GM12878 (cell line): ENCODE data around the gene LYZL2. TPM values are rescaled to one million over a fixed set of nuclear protein-coding genes. Genes with fewer than 3 reads are reported as not detected.
A peak's percentile ranks its signal among the peaks of the same experiment; 100 is the strongest.

Experiments used
- ATAC-seq: fragments of 200-7000 bp; cut with Tn5 transposase; 3 replicates; pipeline ENCODE4 v1.9.1; 2020; ENCODE audit warnings: mild to moderate bottlenecking, moderate library complexity
- BruUV-seq: library from RNA; stranded (reverse); fragments of 400-500 nt; replicated peaks from 2 replicates; lab custom pipeline; 2021; lab: Mats Ljungman, UMichigan
- CTCF ChIA-PET: fragments of 300-600 bp; sonication (Branson Sonifier 250); formaldehyde crosslinking; extraction: SDS; loops from one replicate; lab custom pipeline; 2021; ENCODE audit warnings: inconsistent platforms; lab: Yijun Ruan, JAX
- POLR2A ChIA-PET: fragments of 350-600 bp; formaldehyde crosslinking; extraction: SDS; loops from one replicate; lab custom pipeline; 2021; ENCODE audit warnings: inconsistent platforms; lab: Charles Lee
- RAD21 ChIA-PET: fragments of 300-600 bp; sonication (Branson Sonifier 250); formaldehyde crosslinking; loops from one replicate; lab custom pipeline; 2023; ENCODE audit warnings: antibody characterized with exemption; ENCODE audit not compliant: unreplicated experiment; lab: Charles Lee
- SMC1A ChIA-PET: fragments of 300-600 bp; sonication (Branson Sonifier 250); formaldehyde crosslinking; loops from one replicate; lab custom pipeline; 2023; ENCODE audit not compliant: unreplicated experiment, uncharacterized antibody; lab: Charles Lee
- DNase-seq: peaks from one replicate; pipeline ENCODE4 v3.0.0-alpha.2; 2011; ENCODE audit warnings: low read depth, low spot score
- FAIRE-seq: peaks from 3 replicates; lab custom pipeline; 2011; peaks lifted over from hg19 to GRCh38; lab: Jason Lieb, UNC
- H2AFZ ChIP-seq: 2 replicates; pipeline ENCODE4 v1.6.0; 2011; ENCODE audit warnings: low read depth, low read length, control low read depth; ENCODE audit not compliant: control insufficient read depth
- H3K27ac ChIP-seq: 2 replicates; pipeline ENCODE4 v1.5.1; 2011; ENCODE audit warnings: control low read depth; ENCODE audit not compliant: control insufficient read depth, insufficient read depth
- H3K27me3 ChIP-seq, 2 experiments: replicated peaks in 1 of 2; 2 replicates each; pipeline versions ENCODE4 v1.6.0 to v1.6.1; 2011; ENCODE audit warnings: low read length in 1 of 2; ENCODE audit not compliant: control insufficient read depth in 2 of 2, insufficient read depth in 2 of 2
- H3K36me3 ChIP-seq, 2 experiments: 2 replicates each; pipeline ENCODE4 v1.5.1; 2011; ENCODE audit warnings: low read length in 1 of 2; ENCODE audit not compliant: control insufficient read depth in 2 of 2, insufficient read depth in 2 of 2
- H3K4me1 ChIP-seq: 2 replicates; pipeline ENCODE4 v1.6.1; 2011; ENCODE audit warnings: mild to moderate bottlenecking, low read length, moderate library complexity, mixed read lengths; ENCODE audit not compliant: control insufficient read depth, insufficient read depth
- H3K4me2 ChIP-seq: 2 replicates; pipeline ENCODE4 v1.6.0; 2011; ENCODE audit warnings: control low read depth; ENCODE audit not compliant: control insufficient read depth, insufficient read depth
- H3K4me3 ChIP-seq: fragments of 200-600 bp; sonication (generic); 2 replicates; pipeline ENCODE4 v1.5.1; 2016
- H3K79me2 ChIP-seq: 2 replicates; pipeline ENCODE4 v1.6.0; 2011; ENCODE audit warnings: low read length; ENCODE audit not compliant: control insufficient read depth, insufficient read depth
- H3K9ac ChIP-seq: 2 replicates; pipeline ENCODE4 v1.8.0; 2011; ENCODE audit warnings: low read length, control low read depth, mixed read lengths; ENCODE audit not compliant: control insufficient read depth, insufficient read depth
- H3K9me3 ChIP-seq: replicated peaks from 3 replicates; pipeline ENCODE4 v1.5.1; 2011; ENCODE audit warnings: mild to moderate bottlenecking, low read length; ENCODE audit not compliant: control insufficient read depth, insufficient read depth
- H4K20me1 ChIP-seq: 2 replicates; pipeline ENCODE4 v1.6.0; 2011; ENCODE audit not compliant: control insufficient read depth, insufficient read depth
- LARP7 ChIP-seq: fragments of 450-650 bp; IDR thresholded peaks from 2 replicates; pipeline ENCODE4 v1.6.1; 2017; ENCODE audit warnings: mild to moderate bottlenecking
- MTA3 ChIP-seq: IDR thresholded peaks from 2 replicates; pipeline ENCODE4 v1.6.1; 2012; ENCODE audit warnings: low read length, inconsistent platforms, borderline replicate concordance
- NFYB ChIP-seq: IDR thresholded peaks from 2 replicates; pipeline ENCODE4 v1.6.1; 2011; ENCODE audit warnings: low read depth, mild to moderate bottlenecking, low read length, improper control_type of control experiment, moderate library complexity; ENCODE audit not compliant: insufficient read depth
- RAD21 ChIP-seq: IDR thresholded peaks from 2 replicates; pipeline ENCODE4 v1.6.1; 2011; ENCODE audit warnings: mild to moderate bottlenecking, low read depth, low read length, moderate library complexity; ENCODE audit not compliant: insufficient read depth
- SP1 ChIP-seq: IDR thresholded peaks from one replicate; pipeline ENCODE4 v1.6.1; 2011; ENCODE audit warnings: low read depth, low read length
- WGBS: methylation state at CpG from one replicate; pipeline ENCODE4 v1.1.6; 2016; ENCODE audit warnings: low lambda C conversion rate; ENCODE audit not compliant: insufficient replicate concordance, insufficient coverage; ENCODE audit errors: missing lambda C conversion rate; 5-methylcytosine and 5-hydroxymethylcytosine counted together
- in situ Hi-C: fragments of 300-500 bp; cut with MboI; formaldehyde crosslinking; loops from 9 replicates; pipeline ENCODE4 v1.14.3; 2018; ENCODE audit warnings: mixed read lengths
- intact Hi-C: fragments of 100-400 bp; cut with micrococcal nuclease; formaldehyde crosslinking; loops from one replicate; pipeline ENCODE4 v1.14.2; 2022; ENCODE audit not compliant: unreplicated experiment
- polyA plus RNA-seq, 11 experiments: library from polyadenylated mRNA; depleted of rRNA in 4 of 11; unstranded in 6 of 11; stranded (reverse) in 5 of 11; fragments of >200 nt; fragmentation: Nextera tagmentation in 4 of 11; fragmentation: Illumina TruSeq in 1 of 11; extraction: Ambion mirVana in 4 of 11; extraction: Trizol in 1 of 11; gene quantifications; 1 replicate in 1 of 11; 2 replicates in 10 of 11; pipeline versions ENCODE4 v1.2.1 to v1.2.3, GENCODE V29; 2011 to 2016; ENCODE audit warnings: inconsistent platforms in 2 of 11, missing spikeins in 2 of 11, low read depth in 1 of 11
- total RNA-seq, 4 experiments: library from RNA; depleted of rRNA in 3 of 4; stranded (reverse); fragments of >200 nt in 3 of 4; fragmentation: Illumina TruSeq in 1 of 4; extraction: Trizol in 1 of 4; gene quantifications; 2 replicates each; pipeline versions ENCODE4 v1.2.1 to v1.2.3, GENCODE V29; 2013 to 2021
- TF ChIP-seq, protein P1 (sequence below): fragments of 150-350 bp; IDR thresholded peaks from 2 replicates; pipeline ENCODE4 v1.6.1; 2016; ENCODE audit warnings: low read depth, low read length
- TF ChIP-seq, protein P2 (sequence below), 3 experiments: IDR thresholded peaks in 2 of 3; conservative IDR thresholded peaks in 1 of 3; 2 replicates each; pipeline ENCODE4 v1.5.1; 2011; ENCODE audit warnings: low read depth in 3 of 3, low read length in 3 of 3, mild to moderate bottlenecking in 3 of 3, control low read depth in 2 of 3, moderate library complexity in 2 of 3, inconsistent platforms in 1 of 3, mixed read lengths in 1 of 3; ENCODE audit not compliant: control insufficient read depth in 2 of 3, insufficient read depth in 1 of 3; ENCODE audit errors: extremely low read depth in 1 of 3

The LYZL2 gene
- total and polyA plus RNA-seq, 10 of the 15 experiments (the other 5 are each of a cell fraction or from before 2014, with no cell fraction given): not detected

GRCh38 chr10:30581779-30582380, 47.7 kb downstream of the LYZL2 start:
- no peaks in the 10 kb centered on the region for H3K79me2 ChIP-seq
- H3K9ac ChIP-seq: no peak overlapping the region
- SMC1A ChIA-PET: interaction anchor here (0.6 to 4.7 kb wide), 15 partner anchors 9 to 222 kb away, joined by 3 to 61 read pairs (median 4); no protein-coding TSS in a partner anchor
- H3K4me2 ChIP-seq: no peak overlapping the region
- in situ Hi-C loops (loop anchor here (10.0 kb wide), 1 partner anchor 587 kb away; no protein-coding TSS in a partner anchor), intact Hi-C loops (no loop called here)
- H4K20me1 ChIP-seq: no peaks in the 10 kb centered on the region
- no peak for FAIRE-seq
- CTCF ChIA-PET: interaction anchor here (0.6 to 5.0 kb wide), 59 partner anchors 8 to 1226 kb away, joined by 3 to 127 read pairs (median 6); no protein-coding TSS in a partner anchor
- no peaks in the 10 kb centered on the region for H3K36me3 ChIP-seq
- POLR2A ChIA-PET: interaction anchor here (0.7 to 1.3 kb wide), 3 partner anchors 9 to 1000 kb away, joined by 3 read pairs; no protein-coding TSS in a partner anchor
- no TSS peak for BruUV-seq
- TF ChIP-seq NFYB: no peak
- no peak for TF ChIP-seq LARP7
- TF ChIP-seq RAD21: peak; percentile 55; the same call in 1 of the 2 replicates
- TF ChIP-seq, protein P1, sequence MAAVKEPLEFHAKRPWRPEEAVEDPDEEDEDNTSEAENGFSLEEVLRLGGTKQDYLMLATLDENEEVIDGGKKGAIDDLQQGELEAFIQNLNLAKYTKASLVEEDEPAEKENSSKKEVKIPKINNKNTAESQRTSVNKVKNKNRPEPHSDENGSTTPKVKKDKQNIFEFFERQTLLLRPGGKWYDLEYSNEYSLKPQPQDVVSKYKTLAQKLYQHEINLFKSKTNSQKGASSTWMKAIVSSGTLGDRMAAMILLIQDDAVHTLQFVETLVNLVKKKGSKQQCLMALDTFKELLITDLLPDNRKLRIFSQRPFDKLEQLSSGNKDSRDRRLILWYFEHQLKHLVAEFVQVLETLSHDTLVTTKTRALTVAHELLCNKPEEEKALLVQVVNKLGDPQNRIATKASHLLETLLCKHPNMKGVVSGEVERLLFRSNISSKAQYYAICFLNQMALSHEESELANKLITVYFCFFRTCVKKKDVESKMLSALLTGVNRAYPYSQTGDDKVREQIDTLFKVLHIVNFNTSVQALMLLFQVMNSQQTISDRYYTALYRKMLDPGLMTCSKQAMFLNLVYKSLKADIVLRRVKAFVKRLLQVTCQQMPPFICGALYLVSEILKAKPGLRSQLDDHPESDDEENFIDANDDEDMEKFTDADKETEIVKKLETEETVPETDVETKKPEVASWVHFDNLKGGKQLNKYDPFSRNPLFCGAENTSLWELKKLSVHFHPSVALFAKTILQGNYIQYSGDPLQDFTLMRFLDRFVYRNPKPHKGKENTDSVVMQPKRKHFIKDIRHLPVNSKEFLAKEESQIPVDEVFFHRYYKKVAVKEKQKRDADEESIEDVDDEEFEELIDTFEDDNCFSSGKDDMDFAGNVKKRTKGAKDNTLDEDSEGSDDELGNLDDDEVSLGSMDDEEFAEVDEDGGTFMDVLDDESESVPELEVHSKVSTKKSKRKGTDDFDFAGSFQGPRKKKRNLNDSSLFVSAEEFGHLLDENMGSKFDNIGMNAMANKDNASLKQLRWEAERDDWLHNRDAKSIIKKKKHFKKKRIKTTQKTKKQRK: no peak
- TF ChIP-seq SP1: no peak
- TF ChIP-seq MTA3: no peak
- TF ChIP-seq, protein P2, sequence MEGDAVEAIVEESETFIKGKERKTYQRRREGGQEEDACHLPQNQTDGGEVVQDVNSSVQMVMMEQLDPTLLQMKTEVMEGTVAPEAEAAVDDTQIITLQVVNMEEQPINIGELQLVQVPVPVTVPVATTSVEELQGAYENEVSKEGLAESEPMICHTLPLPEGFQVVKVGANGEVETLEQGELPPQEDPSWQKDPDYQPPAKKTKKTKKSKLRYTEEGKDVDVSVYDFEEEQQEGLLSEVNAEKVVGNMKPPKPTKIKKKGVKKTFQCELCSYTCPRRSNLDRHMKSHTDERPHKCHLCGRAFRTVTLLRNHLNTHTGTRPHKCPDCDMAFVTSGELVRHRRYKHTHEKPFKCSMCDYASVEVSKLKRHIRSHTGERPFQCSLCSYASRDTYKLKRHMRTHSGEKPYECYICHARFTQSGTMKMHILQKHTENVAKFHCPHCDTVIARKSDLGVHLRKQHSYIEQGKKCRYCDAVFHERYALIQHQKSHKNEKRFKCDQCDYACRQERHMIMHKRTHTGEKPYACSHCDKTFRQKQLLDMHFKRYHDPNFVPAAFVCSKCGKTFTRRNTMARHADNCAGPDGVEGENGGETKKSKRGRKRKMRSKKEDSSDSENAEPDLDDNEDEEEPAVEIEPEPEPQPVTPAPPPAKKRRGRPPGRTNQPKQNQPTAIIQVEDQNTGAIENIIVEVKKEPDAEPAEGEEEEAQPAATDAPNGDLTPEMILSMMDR (IDR thresholded peaks at IDR 0.05 in 2 of 3, conservative IDR thresholded peaks at IDR 0.05 in 1 of 3; ENCODE audit: control insufficient read depth in 2 of 3, extremely low read depth in 1 of 3, insufficient read depth in 1 of 3, low read depth in 3 of 3, low read length in 3 of 3): peak; percentile 69 to 87 (median 82)
- H3K9me3 ChIP-seq: no peaks in the 10 kb centered on the region
- H3K4me3 ChIP-seq: no peak overlapping the region
- no peaks in the 10 kb centered on the region for H3K27me3 ChIP-seq
- ATAC-seq: peak; percentile 45; the same call in 2 of the 3 replicates
- no peak for DNase-seq
- no peak overlapping the region for H2AFZ ChIP-seq
- H3K27ac ChIP-seq: no peak overlapping the region
- 35% methylated on average over 3 of the region's 3 CpGs for WGBS
- RAD21 ChIA-PET: interaction anchor here (1.1 to 4.0 kb wide), 7 partner anchors 9 to 189 kb away, joined by 3 to 41 read pairs (median 4); no protein-coding TSS in a partner anchor
- H3K4me1 ChIP-seq: peaks cover 11% of the 10 kb centered on the region
